ENCODE data around the gene CTSD.

- no peak for TF ChIP-seq CTCF (IDR thresholded peaks at IDR 0.05)
- TF ChIP-seq NR3C1 (CRISPR knock-in tag; conservative IDR thresholded peaks at IDR 0.05; ENCODE audit: low read depth), result no peak
- TF ChIP-seq ZBTB21 (CRISPR knock-in tag; IDR thresholded peaks at IDR 0.05; ENCODE audit: borderline replicate concordance), result no peak
- no peak for TF ChIP-seq OVOL2 (CRISPR knock-in tag; IDR thresholded peaks at IDR 0.05; ENCODE audit: borderline replicate concordance)
- no peak for TF ChIP-seq USF2 (CRISPR knock-in tag; IDR thresholded peaks at IDR 0.05)
Measured at GRCh38 chr11:1705126-1706052, 58.3 kb downstream of the CTSD start.
